Cerebellar nuclear complex (tissue), 1 donor: Measurements from ENCODE around the gene GLDN.

Source experiments
- DNase-seq, 2 experiments: peaks; one replicate each; lab custom pipeline; 2025; lab: John Stamatoyannopoulos, UW

Gene GLDN

DNA sequence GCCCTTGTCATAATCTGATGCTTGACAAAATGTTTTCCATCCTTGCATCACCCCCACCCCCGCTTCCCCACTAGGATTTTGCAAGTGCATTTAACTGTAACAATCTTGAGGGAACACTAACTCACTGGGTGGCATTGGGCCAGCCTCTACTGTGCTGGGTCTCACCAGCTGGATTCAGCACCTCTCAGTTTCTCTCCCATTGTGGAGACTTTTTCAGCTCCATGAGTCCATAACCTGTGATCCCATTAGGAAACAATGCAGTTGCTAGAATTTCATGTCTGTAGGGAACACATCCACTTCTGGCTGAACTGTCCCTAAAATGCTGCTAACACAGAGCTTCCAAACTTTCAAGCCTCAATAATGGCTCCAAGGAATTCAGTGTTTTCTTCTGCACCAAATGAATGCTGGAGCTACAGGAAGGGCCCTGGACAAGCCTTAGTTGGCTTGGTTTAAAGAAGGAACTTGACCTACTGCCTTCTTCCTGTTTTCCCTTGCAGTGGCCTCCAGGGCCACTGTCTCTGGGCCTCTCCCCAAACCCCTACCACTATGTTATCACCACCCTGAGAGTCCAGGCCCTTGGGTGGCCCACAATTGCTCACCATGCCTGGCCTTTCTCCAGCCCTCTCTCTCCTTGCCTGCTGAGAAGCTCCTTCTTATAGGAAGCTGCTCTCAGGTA lies 18.7 kb upstream of the GLDN start:
- no peak for DNase-seq

DNA sequence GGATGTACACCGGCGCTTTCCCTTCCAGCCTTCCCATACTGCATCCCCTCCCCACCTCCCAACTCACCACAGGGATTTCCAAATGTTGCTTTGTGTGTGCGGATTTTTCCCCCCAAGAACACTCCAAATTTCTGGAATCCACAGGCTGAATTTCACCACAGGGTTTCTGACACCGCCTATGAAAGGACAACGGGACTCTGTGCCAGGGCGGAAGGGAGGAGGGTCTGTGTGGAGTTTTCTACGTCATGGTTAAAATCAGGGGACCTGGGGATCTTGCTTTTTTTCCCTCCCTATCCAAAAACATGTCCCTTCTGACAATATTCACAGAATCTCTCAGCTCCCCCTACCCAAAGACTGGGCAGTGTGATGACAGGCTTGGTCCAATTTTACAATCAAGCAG lies 17.7 kb upstream of the GLDN start:
- DNase-seq: no peak

DNA sequence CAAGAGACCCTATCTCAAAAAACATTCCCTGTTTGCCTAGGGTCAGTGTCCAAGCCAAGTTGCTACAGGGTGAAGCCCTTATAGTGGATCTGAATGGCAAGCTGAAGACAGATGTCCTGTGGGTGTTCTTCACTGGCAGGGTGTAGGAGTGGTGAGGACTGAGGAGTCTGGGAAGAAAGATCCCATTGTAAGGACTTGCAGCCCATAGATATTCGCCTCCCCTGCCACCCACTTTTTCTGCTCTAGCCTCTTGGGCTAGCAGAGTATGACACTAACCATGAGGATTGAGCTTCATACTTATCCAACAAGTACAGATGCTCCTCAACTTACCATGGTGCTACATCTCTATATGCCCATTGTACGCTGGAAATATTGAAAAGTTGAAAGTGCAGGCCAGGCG lies 16.3 kb upstream of the GLDN start:
- DNase-seq: no peak

DNA sequence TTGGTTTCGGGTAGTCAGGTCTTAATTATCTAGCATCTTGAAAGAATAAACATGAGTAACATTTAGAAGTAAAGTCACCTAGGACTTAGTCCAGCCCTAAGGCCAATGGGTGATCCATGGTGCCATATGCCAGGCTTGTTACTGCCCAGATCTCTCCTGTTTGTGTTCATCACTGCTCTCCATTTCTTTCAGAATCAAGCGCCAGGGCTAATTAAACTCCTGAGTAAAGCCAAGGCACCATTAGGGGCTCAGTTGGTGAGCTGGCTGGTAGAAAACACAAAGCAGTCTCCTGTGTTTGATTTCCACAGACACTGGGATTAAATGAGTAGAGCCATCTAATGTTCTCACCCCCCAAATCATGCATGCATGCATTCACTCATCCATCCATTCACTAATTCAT lies 14.4 kb upstream of the GLDN start:
- no peak for DNase-seq

DNA sequence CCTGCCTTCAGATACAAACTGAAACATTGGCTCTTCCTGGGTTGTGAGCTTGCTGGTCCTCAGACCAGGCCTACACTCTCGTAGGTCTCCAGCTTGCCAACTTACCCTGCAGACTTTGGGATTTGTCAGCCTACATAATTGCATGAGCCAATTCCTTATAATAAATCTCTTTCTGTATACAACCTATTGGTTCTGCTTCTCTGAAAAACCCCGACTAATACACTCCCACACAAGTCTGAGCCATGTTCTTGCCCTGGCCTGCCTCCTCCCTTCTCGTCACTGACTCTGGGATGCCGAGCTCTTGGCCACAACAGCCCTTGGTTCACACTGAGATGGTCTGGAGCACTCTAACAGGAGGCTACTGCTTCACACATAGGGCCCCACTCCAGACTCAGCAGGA lies 12.5 kb upstream of the GLDN start:
- DNase-seq: no peak

DNA sequence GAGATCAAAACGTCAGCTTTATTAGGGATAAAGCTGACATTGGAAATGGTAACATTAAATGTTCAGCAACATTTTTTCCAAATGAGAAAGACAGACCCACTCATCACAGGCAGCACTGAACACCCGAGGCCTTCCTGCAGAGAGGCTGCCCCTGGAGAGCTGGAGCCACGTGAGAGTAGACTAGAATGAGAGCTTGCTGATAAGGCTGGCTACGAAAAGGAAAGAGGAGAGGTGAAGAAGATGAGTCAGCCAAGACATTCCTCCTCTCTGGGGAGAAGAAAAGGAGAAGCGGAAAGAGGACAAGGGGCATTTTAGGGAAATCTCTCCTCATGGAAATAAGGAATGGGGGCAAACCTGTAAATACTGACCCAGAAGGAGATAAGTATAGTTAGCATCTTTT lies 10.3 kb upstream of the GLDN start:
- DNase-seq: no peak

DNA sequence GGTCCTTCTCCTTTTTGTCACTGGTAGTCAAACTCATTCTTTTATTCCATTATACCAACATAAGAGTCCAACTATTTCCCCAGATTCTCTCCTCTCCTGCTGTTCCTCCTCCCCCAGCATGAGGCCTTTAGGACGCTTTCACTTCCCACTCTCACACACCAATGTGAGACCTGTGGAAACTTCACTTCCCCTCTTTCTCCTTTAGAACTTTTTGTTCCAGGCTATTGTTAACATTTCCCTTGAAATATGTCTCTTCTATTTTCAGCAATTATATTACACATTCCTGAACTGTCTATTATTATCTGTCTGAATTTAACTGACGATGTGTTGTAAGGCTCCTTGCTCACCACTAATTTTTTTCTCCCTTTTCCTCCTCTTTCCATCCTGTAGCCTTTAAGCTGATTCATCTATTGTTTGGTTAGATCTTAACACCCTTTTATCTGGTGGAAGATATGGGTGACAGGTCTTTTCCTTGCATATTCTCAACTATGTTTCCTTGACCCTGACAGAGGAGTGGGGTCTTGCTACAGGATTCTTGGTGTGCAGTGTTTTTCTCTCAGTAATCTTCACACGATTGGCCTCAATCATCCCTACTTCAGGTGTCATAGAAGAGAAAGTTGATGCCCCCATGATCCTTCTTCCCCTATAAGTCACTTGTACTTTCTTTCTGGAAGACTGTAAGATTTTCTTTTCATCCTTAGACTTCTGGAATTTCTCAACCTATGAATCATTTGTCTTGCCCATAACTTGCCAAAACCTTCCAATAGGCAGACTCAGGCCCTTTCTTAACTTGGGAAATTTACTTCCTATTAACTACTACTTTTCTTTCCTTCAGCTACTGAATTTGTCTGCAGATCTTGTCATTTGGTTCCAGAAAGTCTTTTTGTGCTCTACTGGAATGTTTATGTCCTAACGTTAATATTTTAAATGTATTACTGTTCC lies 9.0 kb upstream of the GLDN start:
- no peak for DNase-seq

DNA sequence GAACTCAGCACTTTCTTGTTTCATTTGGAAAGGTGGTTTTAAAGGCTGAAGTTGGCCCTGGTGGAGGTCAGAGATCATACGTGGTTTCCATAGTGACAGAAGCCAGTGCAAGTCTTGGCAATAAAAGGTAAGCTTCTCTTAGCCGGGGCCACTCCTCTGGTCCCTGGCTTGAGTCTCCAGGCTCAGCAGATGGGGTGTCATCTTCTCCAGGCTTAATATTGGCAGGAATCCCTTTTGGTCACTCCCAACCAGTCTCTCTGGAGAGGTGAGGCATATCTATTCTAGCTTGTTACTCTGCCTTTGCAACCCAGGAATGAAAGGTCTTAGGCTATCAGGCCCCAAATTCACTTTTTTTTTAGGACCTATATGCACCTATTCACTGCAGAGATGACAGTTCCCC lies 7.9 kb upstream of the GLDN start:
- peak in 1 of 2 experiments; percentile 6 for DNase-seq

DNA sequence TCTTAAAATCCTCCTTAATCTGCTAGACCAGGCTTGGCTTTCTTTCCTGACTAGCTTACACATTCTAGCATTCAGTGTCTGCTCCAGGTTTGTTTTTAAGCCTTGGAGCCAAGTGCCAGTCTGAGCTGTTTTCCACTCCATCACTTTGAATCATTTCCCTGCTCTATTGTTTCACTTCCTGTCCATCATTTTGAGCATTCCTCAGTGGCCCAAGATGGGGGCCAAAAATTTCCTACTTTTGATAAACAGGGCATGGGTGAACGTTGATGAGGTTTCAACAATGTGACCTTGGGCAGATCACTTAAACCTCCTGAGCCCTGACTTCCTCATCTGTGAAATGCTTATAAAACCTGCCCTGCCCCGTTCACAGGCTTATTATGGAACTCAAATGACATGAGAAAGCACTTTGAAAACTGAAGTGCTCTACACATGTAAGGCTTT lies 7.4 kb upstream of the GLDN start:
- DNase-seq: no peak

DNA sequence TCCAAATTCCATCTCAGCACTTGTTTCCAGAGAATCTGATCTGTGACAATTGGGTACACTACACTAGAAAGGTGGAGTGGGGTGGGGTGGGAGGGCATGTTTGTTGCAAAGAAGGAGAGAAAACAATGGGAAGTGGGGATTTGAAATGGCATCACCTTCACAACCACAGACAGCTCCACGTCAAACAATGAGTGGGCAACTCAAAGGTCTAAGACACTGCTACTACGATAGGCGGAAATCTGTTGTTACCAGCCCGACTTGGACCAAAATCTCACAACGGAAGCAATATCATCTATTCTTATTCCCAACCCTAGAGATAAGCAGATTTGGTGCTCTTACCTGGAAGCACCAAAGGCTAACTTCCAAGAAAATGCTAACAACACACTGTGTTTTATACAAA lies 6.4 kb upstream of the GLDN start:
- DNase-seq: no peak

DNA sequence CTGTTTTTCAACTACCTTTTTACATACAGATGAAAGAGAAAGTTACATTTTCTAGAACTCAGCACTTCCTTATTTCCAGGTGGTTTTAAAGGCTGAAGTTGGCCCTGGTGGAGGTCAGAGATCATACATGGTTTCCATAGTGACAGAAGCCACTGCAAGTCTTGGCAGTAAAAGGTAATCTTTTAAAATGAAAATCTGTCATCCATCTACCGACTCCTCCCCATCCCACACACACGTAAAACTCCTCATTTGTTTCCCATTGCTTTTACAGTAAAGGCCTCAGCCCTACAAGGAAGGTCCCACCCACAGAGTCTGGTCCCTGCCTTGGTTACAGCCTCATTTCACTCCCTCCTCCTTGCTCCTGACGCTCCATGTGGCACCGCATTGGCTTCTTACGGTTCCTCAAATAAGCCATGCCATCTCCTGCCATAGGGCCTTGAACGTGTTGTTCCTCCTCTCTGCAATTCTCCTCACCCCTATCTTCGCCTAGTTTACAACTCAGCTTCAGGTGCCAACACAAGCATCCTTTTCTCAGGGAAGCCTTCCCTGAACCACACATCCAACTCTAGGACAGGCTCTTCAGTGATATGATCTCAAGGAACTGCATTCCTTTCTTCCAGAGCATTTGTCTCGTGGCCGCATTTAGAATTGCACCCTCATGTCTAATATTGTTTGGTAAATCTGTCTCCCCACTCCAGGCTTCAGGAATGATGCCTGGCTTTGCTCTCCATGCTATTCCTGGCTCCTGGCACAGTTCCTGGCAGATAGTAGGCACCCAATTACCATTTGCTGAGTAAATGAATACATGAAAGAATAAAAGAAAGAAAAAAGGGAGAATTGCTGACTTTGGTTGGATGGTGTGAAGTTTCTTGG lies 5.7 kb upstream of the GLDN start:
- DNase-seq: no peak

DNA sequence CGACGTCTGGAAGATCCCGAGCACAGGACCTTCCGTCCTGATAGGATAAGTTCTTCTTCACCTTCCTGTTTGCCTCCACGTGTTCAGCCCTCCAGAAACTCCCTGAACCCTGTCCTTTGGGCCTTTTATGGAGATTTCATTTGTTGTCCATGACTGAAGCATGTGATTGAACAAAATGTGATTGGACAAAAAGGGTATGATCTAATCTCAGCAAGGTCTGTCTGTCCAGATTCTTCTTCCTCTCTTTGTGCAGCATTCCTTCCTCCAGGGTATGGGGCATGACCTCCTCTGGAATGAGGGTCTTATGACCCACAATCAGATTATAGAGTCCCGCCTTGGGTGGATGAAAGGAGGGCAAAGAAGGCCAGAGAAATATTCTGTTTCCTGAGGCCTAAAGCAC lies 3.0 kb upstream of the GLDN start, which contains the start of gene CYP19A1:
Gene CYP19A1 (minus strand): TSS at position 101 of the 400 bp plus-strand sequence. CDS start 95,684 bp downstream, outside the sequence.
- DNase-seq: no peak

DNA sequence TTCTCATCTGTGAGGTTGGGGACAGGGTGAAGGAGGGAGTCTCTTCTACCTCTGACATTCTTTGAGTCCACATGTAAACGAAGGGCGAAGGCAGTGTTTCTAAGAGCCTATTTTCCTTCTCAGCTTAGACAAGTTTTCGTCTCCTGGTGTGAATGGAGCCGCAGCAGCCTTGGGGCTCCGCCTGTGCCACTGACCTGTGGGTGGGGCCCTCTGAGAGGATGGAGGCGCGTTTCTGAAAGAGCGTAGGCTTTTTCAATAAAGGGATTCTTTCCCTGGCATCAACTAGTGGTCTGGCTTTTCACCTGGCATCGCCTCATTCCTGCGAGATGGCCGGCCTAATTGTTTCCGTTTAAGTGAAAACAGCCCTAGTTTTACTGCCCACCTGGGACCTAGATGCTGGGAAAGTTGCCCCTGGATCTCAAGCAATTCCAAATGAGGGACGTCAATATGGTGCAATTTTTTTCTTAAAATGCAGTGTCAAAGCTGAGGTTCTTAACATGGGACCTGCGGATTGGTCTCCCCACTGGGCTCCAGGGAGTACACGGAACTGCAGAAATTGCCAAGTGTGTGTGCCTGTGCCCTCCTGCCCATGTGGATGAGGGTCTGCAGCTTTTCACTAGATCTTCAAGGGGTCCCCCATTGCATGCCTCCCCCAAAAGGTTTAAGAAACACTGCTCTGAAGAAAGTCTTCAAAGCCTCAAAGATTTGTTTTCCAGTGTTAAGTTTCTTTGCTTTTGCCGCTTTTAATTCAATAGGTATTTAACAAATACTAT lies 958 bp downstream of the GLDN start:
- no peak for DNase-seq

DNA sequence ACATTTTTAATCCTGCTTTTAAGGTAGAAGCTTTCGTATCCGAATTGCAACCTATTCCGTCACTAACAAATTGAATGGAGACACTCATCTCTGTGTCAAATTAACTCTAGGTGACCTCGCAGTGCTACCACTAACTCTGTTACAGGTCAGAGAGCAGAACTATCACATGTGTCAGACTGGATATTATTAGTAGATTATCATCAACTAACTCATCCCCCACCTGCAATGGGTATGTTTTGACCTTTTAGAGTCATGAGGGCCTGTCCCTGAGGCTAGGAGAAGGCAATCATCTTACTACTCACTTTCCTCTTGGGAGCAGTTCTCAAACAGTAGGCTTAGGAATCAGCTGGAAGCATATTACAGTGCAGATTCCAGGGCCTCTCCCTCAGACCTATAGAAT lies 2.0 kb downstream of the GLDN start:
- no peak for DNase-seq

DNA sequence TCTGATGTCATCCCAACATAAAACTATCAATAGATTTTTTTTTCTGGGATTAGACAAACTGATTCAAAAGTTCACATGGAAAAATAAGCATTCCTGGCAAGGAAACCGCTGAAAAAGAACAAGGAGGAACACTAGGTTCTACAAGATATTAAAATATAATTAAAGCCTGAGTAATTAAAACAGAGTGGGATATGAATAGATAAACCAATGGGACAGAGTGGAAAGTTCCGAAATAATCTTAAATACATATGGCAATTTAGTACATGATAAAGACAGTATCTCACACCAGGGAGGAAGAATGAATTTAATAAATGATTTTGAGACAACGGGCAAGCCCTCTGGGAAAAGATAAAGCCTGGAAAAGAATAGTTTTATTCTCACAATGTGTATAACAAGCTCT lies 4.7 kb downstream of the GLDN start:
- DNase-seq: no peak

DNA sequence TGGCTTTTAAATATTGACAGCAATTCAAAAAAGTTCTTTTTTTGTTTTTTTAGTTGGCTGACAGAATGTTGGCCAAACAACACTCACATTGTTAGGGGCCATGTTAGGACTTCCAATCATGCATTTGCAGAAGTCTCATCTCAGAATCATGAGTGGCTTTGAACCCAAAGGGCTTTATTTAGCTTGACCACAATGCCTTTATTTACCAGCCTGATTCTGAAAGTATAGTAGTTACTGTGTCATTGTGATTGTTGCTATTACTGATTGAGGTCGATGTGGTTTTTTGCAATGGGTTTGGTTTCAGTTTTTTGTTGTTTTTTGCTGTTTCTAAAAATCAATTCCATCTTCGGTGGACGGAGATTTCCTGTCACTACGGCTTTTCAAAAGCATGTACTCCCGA lies 7.2 kb downstream of the GLDN start:
- DNase-seq: no peak

DNA sequence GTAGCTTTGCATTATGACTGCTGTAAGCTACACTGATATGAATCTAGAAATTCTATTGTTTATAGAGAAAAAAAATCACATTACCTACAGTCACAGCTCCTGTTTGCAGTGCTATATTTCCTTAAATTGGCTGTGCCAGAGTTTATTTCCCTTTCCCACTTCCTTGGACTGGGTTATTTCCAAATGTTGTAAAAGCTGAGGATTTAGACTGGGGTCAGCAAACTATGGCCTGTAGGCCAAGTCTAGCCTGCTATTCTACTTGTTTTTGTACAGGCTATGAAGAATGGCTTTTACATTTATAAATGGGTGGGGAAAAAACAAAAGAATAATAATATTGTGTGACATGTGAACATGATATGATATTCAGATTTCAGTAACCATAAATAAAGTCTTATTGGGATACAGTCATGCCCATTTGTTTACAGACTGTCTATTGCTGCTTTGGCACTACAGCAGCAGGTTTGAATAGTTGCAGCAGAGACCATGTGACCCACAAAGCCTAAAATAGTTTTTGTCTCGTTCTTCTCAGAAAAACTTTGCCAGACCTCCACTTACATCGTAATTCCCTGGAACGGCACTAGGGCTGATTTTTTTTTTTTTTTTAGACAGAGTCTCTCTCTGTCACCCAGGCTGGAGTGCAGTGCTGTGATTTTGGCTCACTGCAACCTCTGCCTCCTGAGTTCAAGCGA lies 7.8 kb downstream of the GLDN start:
- DNase-seq: no peak

DNA sequence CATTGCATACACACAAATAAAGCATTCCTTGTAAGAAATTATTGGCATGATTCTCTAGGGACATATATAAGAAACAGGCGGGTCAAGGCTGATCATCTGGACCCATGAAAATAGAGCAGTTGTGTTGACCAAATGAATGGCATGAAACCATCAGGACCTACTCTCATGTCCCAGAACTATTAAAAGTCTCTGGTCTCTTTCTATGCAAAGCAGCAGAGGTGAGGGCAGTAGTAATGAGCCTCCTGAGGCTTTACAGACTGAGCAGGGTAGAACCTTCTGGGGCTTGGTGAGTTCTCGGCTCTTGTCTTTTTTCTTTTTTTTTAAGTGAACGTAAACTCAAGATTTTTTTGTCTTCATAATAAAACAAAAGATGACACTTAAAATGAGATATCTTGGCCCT lies 9.3 kb downstream of the GLDN start:
- no peak for DNase-seq

DNA sequence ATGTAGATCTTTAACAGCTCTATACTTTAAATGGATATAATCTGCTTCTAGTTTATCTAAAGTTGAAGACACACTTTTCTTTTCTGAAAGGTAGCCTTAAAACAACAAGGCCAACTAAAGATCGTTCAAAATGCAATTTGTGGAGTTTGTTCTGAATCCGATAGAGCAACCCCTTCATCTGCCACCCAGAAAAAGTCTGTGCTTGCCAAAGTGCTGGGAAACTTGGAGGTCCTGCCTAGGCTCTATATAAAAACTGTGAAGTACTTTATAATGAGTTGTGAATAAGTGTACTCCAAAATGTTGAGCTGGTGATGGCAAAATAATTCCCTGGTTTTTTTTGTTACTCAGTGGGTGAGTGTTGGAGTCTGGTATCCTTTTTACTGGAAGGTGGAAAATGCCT lies 12.5 kb downstream of the GLDN start:
- no peak for DNase-seq

DNA sequence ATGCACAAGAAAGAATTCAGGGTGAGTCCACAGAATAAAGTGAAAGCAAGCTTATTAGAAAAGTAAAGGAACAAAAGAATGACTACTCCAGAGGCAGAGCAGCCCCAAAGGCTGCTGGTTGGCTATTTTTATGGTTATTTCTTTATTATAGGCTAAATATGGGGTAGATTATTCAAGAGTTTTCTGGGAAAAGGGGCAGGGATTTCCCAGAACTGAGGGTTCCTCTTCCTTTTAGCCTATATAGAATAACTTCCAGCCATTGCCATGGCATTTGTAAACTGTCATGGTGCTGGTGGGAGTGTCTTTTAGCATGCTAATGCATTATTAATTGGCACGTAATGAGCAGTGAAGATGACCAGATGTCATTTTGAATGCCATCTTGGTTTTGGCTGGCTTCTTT lies 13.6 kb downstream of the GLDN start:
- DNase-seq: no peak

DNA sequence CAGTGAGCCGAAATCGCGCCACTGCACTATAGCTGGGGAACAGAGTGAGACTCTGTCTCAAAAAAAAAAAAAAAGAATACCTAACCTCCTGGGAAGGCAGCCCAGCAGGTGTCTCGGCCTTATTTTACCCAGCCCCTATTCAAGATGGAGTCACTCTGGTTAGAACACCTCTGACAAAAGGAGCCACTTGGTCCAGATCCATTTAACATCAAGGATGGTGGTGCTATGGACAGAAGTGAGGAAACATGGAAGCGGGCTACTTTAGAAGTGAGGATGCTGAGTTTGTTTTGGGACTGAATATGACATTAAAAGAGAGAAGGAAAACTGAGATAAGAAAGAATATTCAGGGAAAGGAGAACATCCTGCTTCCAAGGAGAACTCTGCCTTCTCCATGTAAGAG lies 14.7 kb downstream of the GLDN start:
- no peak for DNase-seq
